Forelimb muscle (tissue), 1 donor: ENCODE data around the gene TGM5. TPM values are rescaled to one million over a fixed set of nuclear protein-coding genes. Genes with fewer than 3 reads are reported as not detected.
"Not testable (repeated sequence)": the region's sequence is repeated elsewhere in the genome, so short reads cannot be mapped to it uniquely, and the experiment has no call there.

Experiments used
- DNase-seq: peaks from one replicate; pipeline ENCODE4 v3.0.0-alpha.2; 2013; ENCODE audit warnings: low read depth
- polyA plus RNA-seq: library from polyadenylated mRNA; unstranded; fragments of 120-200 nt; gene quantifications from one replicate; pipeline ENCODE4 v1.2.1, GENCODE V29; 2013; ENCODE audit not compliant: insufficient read length

TGM5 gene, protein sequence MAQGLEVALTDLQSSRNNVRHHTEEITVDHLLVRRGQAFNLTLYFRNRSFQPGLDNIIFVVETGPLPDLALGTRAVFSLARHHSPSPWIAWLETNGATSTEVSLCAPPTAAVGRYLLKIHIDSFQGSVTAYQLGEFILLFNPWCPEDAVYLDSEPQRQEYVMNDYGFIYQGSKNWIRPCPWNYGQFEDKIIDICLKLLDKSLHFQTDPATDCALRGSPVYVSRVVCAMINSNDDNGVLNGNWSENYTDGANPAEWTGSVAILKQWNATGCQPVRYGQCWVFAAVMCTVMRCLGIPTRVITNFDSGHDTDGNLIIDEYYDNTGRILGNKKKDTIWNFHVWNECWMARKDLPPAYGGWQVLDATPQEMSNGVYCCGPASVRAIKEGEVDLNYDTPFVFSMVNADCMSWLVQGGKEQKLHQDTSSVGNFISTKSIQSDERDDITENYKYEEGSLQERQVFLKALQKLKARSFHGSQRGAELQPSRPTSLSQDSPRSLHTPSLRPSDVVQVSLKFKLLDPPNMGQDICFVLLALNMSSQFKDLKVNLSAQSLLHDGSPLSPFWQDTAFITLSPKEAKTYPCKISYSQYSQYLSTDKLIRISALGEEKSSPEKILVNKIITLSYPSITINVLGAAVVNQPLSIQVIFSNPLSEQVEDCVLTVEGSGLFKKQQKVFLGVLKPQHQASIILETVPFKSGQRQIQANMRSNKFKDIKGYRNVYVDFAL
- 0.16 TPM for polyA plus RNA-seq

DNA sequence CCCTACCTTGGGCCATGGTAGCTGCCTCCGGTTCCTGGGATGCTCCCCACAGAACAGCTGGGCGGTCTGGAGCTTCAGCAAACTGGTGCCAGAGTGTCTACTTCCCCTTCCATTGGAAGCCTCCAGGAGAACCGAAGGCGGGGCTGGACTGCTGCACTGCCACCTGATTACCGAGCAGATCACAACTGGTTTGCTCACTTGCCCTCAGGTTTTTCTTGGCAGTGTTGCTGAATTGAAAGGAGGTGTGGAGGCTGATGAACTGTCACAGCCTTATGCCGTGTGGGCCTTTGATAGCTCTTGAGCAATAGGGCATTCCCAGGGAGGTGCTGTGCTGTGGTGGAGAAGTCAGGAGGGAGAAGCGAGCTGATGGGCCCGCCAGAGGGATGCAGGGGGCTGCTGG lies at the start of gene TGM5:
Gene TGM5 (minus strand): TSS at position 95 of the 400 bp plus-strand sequence. CDS start 79 bp downstream, at position 16.
- no peak for DNase-seq

DNA sequence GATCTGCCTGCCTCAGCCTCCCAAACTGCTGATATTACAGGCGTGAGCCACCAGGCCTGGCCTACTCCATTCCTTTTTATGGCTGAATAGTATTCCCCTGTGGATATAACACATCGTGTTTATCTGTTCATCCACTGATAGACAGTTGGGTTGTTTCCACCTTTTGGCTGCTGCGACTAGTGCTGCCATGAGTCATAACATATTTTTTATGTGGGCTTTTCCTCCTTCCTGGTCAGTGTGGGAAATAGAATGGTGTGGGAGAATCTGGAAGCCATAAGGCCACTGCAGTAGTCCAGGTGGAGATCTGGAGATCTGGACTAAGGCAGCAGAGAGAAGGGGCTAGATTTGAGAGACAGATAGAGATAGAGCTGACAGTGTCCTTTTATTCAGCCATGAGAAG lies 47.4 kb upstream of the TGM5 start:
- no peak for DNase-seq

GRCh38 chr15:43312378-43312777 lies 45.6 kb upstream of the TGM5 start:
- no peak for DNase-seq

- DNase-seq, result no peak
These were observed 35.6 kb upstream of the TGM5 start, which contains the start of gene TGM7 for GRCh38 chr15:43302205-43302817. TSS of gene TGM7 (minus strand) at chr15:43302255.

- no peak for DNase-seq
These were observed 33.2 kb upstream of the TGM5 start for GRCh38 chr15:43299884-43300283.

GRCh38 chr15:43299411-43299810 lies 32.7 kb upstream of the TGM5 start:
- no peak for DNase-seq

GRCh38 chr15:43294091-43294706 lies 27.5 kb upstream of the TGM5 start:
- no peak for DNase-seq

GRCh38 chr15:43293432-43293831 lies 26.7 kb upstream of the TGM5 start:
- DNase-seq, result no peak

DNA sequence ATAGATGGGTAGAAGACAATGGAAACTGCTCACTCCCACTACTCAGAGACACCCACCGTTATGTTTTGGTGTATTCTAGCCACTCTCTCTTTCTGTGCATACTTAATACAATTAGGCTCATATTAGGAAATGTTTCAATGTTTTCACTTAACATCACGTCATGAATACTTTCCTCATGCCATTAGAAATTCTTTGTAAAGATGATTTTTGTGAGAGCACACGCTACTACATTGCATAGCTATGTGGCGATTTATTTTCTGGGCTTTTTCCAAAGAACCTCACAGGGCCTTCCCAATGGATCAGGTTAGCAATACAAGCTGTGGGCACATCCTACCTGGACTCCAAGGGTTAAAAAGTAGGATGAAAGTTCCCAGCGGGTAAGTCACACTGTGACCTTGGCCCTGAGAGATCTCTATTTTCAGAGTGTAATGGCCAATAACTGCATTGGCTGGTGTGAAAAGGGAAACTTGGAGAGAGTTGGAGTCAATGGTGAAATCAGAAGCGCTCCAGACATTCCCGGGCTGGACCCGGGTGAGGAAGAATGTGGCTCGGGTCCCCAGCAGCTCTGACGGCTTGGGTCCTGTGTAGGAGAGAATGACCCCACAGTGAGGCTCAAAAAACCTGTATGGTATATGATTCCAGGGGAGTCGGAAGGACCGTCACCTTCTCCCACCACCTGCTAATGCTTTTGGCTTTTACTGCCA lies 25.8 kb upstream of the TGM5 start:
- no peak for DNase-seq

DNA sequence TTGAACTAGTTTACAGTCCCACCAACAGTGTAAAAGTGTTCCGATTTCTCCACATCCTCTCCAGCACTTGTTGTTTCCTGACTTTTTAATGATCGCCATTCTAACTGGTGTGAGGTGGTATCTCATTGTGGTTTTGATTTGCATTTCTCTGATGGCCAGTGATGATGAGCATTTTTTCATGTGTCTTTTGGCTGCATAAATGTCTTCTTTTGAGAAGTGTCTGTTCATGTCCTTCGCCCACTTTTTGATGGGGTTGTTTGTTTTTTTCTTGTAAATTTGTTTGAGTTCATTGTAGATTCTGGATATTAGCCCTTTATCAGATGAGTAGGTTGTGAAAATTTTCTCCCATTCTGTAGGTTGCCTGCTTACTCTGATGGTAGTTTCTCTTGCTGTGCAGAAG lies 22.9 kb upstream of the TGM5 start:
- DNase-seq, result not testable (repeated sequence)

- no peak for DNase-seq
These were observed 20.5 kb upstream of the TGM5 start for GRCh38 chr15:43287254-43287653.

GRCh38 chr15:43286074-43286473 lies 19.3 kb upstream of the TGM5 start:
- no peak for DNase-seq

GRCh38 chr15:43285609-43286037 lies 18.9 kb upstream of the TGM5 start:
- DNase-seq, result peak; percentile 38

GRCh38 chr15:43283526-43283925 lies 16.8 kb upstream of the TGM5 start:
- DNase-seq, result no peak

DNA sequence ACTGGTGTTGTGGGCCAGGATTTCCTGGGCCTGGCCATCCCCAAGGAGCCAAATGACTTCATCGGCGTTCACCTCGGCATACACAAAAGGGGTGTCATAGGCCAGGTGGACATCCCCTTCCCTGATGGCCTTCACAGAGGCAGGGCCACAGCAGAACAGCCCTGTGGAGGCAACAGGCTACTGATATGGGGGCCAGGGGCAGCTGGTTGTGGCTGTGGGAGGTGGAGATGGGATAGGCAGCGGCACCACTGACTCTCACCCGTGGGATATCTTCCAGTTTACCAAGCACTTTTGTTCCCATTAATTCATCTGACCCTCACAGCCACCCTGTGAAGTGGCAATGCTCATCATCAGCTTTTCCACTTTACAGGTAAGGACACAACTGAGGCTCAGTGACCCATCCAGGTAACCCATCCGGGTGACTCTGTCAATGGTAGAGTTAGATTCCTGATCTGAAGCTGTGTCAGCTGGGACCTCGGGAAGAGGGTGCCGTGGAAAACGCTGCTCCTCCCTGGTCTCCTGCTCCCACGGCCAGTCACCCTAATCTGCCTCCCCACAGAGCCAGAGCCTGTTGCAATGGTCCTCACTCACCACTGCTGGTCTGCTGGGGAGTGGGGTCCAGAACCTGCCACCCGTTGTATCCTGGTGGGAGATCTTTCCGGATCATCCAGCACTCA lies 15.3 kb upstream of the TGM5 start:
- DNase-seq, result no peak

GRCh38 chr15:43280996-43281395 lies 14.3 kb upstream of the TGM5 start:
- no peak for DNase-seq

GRCh38 chr15:43279496-43279895 lies 12.8 kb upstream of the TGM5 start:
- no peak for DNase-seq

GRCh38 chr15:43278869-43279268 lies 12.1 kb upstream of the TGM5 start:
- DNase-seq, result no peak

GRCh38 chr15:43277901-43278300 lies 11.2 kb upstream of the TGM5 start:
- no peak for DNase-seq

- no peak for DNase-seq
These were observed 10.6 kb upstream of the TGM5 start for GRCh38 chr15:43277231-43277823.
